Type B pancreatic cell (in vitro differentiated cells): ENCODE results near the gene ABCD4. TPM values are rescaled to one million over a fixed set of nuclear protein-coding genes. Genes with fewer than 3 reads are reported as not detected.

Source experiments
- DNase-seq: peaks from one replicate; pipeline ENCODE4 v3.0.0; 2021; ENCODE audit warnings: mixed read lengths; ENCODE audit not compliant: unreplicated experiment; ENCODE audit errors: extremely low spot score
- H3K27ac Mint-ChIP-seq: 2 replicates; pipeline ENCODE4 v1.8.0; 2021; ENCODE audit warnings: mild to moderate bottlenecking, mixed read lengths
- H3K27me3 Mint-ChIP-seq: 2 replicates; pipeline ENCODE4 v1.8.0; 2021; ENCODE audit warnings: mixed read lengths
- H3K36me3 Mint-ChIP-seq: 2 replicates; pipeline ENCODE4 v1.8.0; 2021; ENCODE audit warnings: mixed read lengths
- H3K4me1 Mint-ChIP-seq: one replicate; pipeline ENCODE4 v1.8.0; 2021; ENCODE audit warnings: mixed read lengths; ENCODE audit not compliant: unreplicated experiment
- H3K4me3 Mint-ChIP-seq: 2 replicates; pipeline ENCODE4 v1.8.0; 2021; ENCODE audit warnings: mild to moderate bottlenecking, mixed read lengths
- H3K9me3 Mint-ChIP-seq: 2 replicates; pipeline ENCODE4 v1.8.0; 2021; ENCODE audit warnings: mixed read lengths
- total RNA-seq: library from RNA; stranded (reverse); gene quantifications from 2 replicates; pipeline ENCODE4 v1.2.1, GENCODE V29; 2021; ENCODE audit warnings: low replicate concordance
- TF ChIP-seq, protein P1 (sequence below): fragments of 200-600 bp; sonication (generic); conservative IDR thresholded peaks from 2 replicates; pipeline ENCODE4 v1.5.0; 2021; ENCODE audit warnings: antibody characterized with exemption, mild to moderate bottlenecking

ABCD4 gene
- total RNA-seq, 1 donor from 2014 or later, result 92.6 TPM

DNA sequence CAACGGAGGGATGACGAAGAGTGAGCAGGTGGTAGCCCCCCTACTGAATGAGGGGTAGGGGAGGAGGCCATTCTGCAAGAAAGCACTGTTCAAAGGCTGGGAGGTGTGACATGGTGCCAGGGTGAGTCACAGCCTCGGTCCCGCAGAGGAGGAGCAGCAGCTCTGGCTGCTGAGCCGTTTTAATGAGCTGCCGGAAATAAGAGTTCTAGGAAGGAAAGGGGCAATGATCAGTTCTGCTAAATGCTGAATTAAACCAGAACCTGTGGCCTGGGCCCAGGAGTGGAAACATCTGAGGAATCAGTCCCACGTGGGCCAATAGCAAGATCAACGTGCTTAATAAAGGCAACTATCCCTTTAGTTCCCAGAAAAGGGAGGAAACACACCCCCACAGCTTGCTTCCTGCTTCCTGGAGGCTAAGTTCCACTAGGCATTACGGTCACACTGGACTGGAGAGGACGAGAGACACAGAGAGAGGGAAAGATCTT, 3.6 kb downstream of the ABCD4 start:
- TF ChIP-seq, protein P1, sequence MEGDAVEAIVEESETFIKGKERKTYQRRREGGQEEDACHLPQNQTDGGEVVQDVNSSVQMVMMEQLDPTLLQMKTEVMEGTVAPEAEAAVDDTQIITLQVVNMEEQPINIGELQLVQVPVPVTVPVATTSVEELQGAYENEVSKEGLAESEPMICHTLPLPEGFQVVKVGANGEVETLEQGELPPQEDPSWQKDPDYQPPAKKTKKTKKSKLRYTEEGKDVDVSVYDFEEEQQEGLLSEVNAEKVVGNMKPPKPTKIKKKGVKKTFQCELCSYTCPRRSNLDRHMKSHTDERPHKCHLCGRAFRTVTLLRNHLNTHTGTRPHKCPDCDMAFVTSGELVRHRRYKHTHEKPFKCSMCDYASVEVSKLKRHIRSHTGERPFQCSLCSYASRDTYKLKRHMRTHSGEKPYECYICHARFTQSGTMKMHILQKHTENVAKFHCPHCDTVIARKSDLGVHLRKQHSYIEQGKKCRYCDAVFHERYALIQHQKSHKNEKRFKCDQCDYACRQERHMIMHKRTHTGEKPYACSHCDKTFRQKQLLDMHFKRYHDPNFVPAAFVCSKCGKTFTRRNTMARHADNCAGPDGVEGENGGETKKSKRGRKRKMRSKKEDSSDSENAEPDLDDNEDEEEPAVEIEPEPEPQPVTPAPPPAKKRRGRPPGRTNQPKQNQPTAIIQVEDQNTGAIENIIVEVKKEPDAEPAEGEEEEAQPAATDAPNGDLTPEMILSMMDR, result no peak
- no peaks in the 10 kb centered on the region for H3K36me3 Mint-ChIP-seq
- H3K27me3 Mint-ChIP-seq, result no peaks in the 10 kb centered on the region
- H3K9me3 Mint-ChIP-seq, result no peaks in the 10 kb centered on the region
- H3K4me1 Mint-ChIP-seq, result peaks cover 14% of the 10 kb centered on the region
- no peak for DNase-seq
- peak overlapping the region; percentile 54 for H3K4me3 Mint-ChIP-seq
- H3K27ac Mint-ChIP-seq, result no peak overlapping the region

DNA sequence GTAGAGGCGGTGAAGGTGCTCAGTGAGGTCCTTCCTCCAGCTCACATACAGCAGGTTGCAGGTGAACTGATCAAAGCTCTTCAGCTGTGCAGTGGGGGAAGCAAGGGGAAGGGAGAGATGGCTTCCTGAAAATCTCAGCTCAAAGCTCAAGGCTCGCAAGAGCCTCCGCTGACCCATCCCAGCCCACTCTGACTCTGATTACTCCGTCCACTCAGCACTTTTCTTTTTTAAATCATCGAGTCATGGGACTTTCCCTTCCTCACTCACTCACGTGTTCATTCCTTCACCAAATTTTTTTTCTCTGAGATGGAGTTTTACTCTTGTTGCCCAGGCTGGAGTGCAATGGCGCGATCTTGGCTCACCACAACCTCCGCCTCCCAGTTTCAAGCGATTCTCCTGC, 4.7 kb downstream of the ABCD4 start:
- no peak overlapping the region for H3K27ac Mint-ChIP-seq

DNA sequence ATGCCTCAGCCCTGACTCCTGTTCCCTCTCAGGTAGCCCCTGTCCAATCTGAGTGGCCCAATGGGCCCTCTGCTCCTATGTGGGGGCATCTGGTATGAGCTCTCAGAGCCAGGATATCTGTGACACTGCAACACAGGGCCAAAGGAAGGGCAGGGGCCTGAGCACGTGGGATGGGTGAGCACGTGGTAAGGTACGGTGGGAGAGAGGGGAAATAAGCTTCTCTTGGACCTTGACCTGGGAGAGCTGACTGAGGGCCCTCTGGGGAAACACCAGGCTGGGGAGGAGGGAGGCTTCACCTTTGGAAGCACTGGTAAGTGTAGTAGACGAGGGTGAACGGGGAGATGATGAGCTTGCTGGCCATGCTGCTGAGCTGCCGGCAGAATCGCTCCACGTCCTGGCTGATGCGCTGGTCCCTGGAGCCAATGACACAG, 6.7 kb downstream of the ABCD4 start:
- Mint-ChIP-seq H3K9me3 (no peaks in the 10 kb centered on the region), H3K4me1 (peaks cover 5% of the 10 kb centered on the region), H3K27me3 (no peaks in the 10 kb centered on the region), H3K36me3 (no peaks in the 10 kb centered on the region), H3K27ac (no peak overlapping the region), H3K4me3 (no peak overlapping the region)
- DNase-seq, result no peak
- TF ChIP-seq, protein P1, result no peak

More for the DNA sequence above, 4.7 kb downstream of the ABCD4 start:
- H3K27me3 Mint-ChIP-seq, result no peaks in the 10 kb centered on the region
- DNase-seq, result no peak
- TF ChIP-seq, protein P1, result no peak
- no peaks in the 10 kb centered on the region for H3K36me3 Mint-ChIP-seq
- no peaks in the 10 kb centered on the region for H3K9me3 Mint-ChIP-seq
- H3K4me1 Mint-ChIP-seq, result peaks cover 11% of the 10 kb centered on the region
- H3K4me3 Mint-ChIP-seq, result no peak overlapping the region

DNA sequence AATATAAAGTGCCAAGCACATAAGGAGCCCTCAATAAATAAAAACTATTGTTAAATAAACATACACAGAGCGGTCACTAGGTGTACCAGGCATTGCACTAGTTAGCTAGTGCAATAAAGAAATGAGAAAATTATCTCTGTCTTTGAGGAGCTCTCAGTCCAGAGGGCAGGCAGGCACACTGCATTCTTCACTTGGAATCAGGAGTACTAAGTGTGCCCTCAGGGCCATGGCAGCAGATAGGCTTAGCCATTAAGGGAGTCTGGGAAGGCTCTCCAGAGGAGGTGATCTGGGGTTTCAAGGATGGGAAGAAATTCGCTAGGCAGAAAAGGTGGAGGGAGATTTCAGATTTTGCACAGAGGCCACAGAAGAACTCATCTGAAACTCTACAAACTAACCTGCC, 9.1 kb downstream of the ABCD4 start:
- TF ChIP-seq, protein P1, result no peak
- Mint-ChIP-seq H3K4me1 (no peaks in the 10 kb centered on the region), H3K36me3 (no peaks in the 10 kb centered on the region), H3K27ac (no peak overlapping the region), H3K4me3 (no peak overlapping the region), H3K27me3 (no peaks in the 10 kb centered on the region), H3K9me3 (no peaks in the 10 kb centered on the region)
- no peak for DNase-seq

DNA sequence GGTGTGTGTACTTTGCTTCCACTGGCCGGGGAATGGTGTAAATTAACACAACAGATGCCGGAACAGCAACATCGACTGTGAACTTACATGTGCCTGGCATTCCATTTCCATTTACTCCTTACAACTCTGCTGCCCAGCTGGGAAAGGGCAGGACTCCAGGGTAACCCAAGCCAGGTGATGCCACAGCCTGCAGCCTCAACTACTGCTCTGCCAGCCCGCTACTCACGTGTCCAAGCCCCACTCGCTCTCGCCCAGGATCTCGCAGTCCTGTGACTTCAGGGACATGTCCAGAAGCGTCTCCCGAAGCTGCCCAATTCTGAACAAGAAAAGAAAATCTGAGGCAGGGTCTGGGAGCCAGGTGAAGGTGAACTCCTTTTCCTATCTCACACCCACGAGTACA, 10.7 kb downstream of the ABCD4 start:
- H3K27ac Mint-ChIP-seq, result no peak overlapping the region

More for the DNA sequence above, 10.7 kb downstream of the ABCD4 start:
- Mint-ChIP-seq H3K9me3 (no peaks in the 10 kb centered on the region), H3K4me1 (no peaks in the 10 kb centered on the region), H3K27me3 (no peaks in the 10 kb centered on the region), H3K4me3 (no peak overlapping the region), H3K36me3 (no peaks in the 10 kb centered on the region)
- TF ChIP-seq, protein P1, result no peak
- no peak for DNase-seq
